SJCRH30 (cell line): ENCODE results near the gene ANKRD61. TPM values are rescaled to one million over a fixed set of nuclear protein-coding genes. Genes with fewer than 3 reads are reported as not detected.
"Not testable (repeated sequence)": the region's sequence is repeated elsewhere in the genome, so short reads cannot be mapped to it uniquely, and the experiment has no call there.

Experiments
- DNase-seq, 2 experiments: peaks; one replicate each; pipeline ENCODE4 v3.0.0-alpha.2; 2015 to 2020
- H3K27ac ChIP-seq: fragments of 250-450 bp; sonication (Bioruptor Pico); 2 replicates; pipeline ENCODE4 v1.5.1; 2020; ENCODE audit warnings: mild to moderate bottlenecking, moderate library complexity
- H3K27me3 ChIP-seq: fragments of 250-450 bp; sonication (Bioruptor Pico); 2 replicates; pipeline ENCODE4 v1.5.1; 2020; ENCODE audit warnings: mild to moderate bottlenecking, moderate library complexity
- H3K36me3 ChIP-seq: fragments of 250-450 bp; sonication (Bioruptor Pico); 2 replicates; pipeline ENCODE4 v1.5.1; 2020; ENCODE audit warnings: mild to moderate bottlenecking, moderate library complexity
- H3K4me1 ChIP-seq: fragments of 250-450 bp; sonication (Bioruptor Pico); 2 replicates; pipeline ENCODE4 v1.5.1; 2020; ENCODE audit warnings: mild to moderate bottlenecking, moderate library complexity
- H3K4me3 ChIP-seq: fragments of 250-450 bp; sonication (Bioruptor Pico); 2 replicates; pipeline ENCODE4 v1.5.1; 2020; ENCODE audit warnings: mild to moderate bottlenecking, moderate library complexity
- H3K9me3 ChIP-seq: fragments of 250-450 bp; sonication (Bioruptor Pico); replicated peaks from 2 replicates; pipeline ENCODE4 v1.5.1; 2020; ENCODE audit warnings: mild to moderate bottlenecking, moderate library complexity
- total RNA-seq: library from RNA; depleted of rRNA; stranded (reverse); fragments of >200 nt; shearing (Covaris generic); gene quantifications from 2 replicates; pipeline ENCODE4 v1.2.3, GENCODE V29; 2014; rRNA removed

ANKRD61 gene
- total RNA-seq, 1 experiment from 2014 or later, result 0.63 TPM

GRCh38 chr7:6059941-6060340 is 28.8 kb downstream of the ANKRD61 start:
- H3K4me1 ChIP-seq, H3K27ac ChIP-seq, H3K9me3 ChIP-seq, DNase-seq, H3K36me3 ChIP-seq, H3K27me3 ChIP-seq, H3K4me3 ChIP-seq: not testable (repeated sequence)

GRCh38 chr7:6071406-6071805 is 40.2 kb downstream of the ANKRD61 start:
- H3K9me3 ChIP-seq, result no peaks in the 10 kb centered on the region
- no peak for DNase-seq
- H3K27ac ChIP-seq, result no peak overlapping the region
- no peaks in the 10 kb centered on the region for H3K36me3 ChIP-seq
- no peak overlapping the region for H3K4me3 ChIP-seq
- no peaks in the 10 kb centered on the region for H3K27me3 ChIP-seq
- H3K4me1 ChIP-seq, result no peaks in the 10 kb centered on the region

GRCh38 chr7:6074612-6075380 is 43.6 kb downstream of the ANKRD61 start:
- H3K4me3 ChIP-seq, result no peak overlapping the region
- H3K27ac ChIP-seq, result no peak overlapping the region
- H3K9me3 ChIP-seq, result no peaks in the 10 kb centered on the region
- H3K27me3 ChIP-seq, result no peaks in the 10 kb centered on the region
- no peaks in the 10 kb centered on the region for H3K36me3 ChIP-seq
- no peak for DNase-seq
- peaks cover 4% of the 10 kb centered on the region for H3K4me1 ChIP-seq

GRCh38 chr7:6078548-6078947 is 47.4 kb downstream of the ANKRD61 start:
- no peak overlapping the region for H3K27ac ChIP-seq
- H3K27me3 ChIP-seq, result no peaks in the 10 kb centered on the region
- no peak for DNase-seq
- H3K4me3 ChIP-seq, result no peak overlapping the region
- peaks cover 4% of the 10 kb centered on the region for H3K4me1 ChIP-seq
- H3K36me3 ChIP-seq, result no peaks in the 10 kb centered on the region
- H3K9me3 ChIP-seq, result no peaks in the 10 kb centered on the region

GRCh38 chr7:6083047-6083446 is 51.9 kb downstream of the ANKRD61 start:
- H3K27me3 ChIP-seq, H3K27ac ChIP-seq, H3K9me3 ChIP-seq, H3K4me1 ChIP-seq, DNase-seq, H3K36me3 ChIP-seq, H3K4me3 ChIP-seq: not testable (repeated sequence)

Other genes starting within 250 kb of the ANKRD61 start
- 44.3 and 47.4 TPM in 2 replicates for gene RNF216, start 249.7 kb upstream of the ANKRD61 start, total RNA-seq
- gene OCM, start 150.6 kb upstream of the ANKRD61 start, total RNA-seq, result not detected in 2 replicates
- 68.5 and 73.6 TPM in 2 replicates for gene CCZ1, start 132.6 kb upstream of the ANKRD61 start, total RNA-seq
- 0.18 TPM in 1 of 2 replicates, not detected in the other for gene RSPH10B, start 60.7 kb upstream of the ANKRD61 start, total RNA-seq
- gene PMS2, start 22.3 kb upstream of the ANKRD61 start, total RNA-seq, result 15.4 and 18.4 TPM in 2 replicates
- gene AIMP2, start 22.1 kb upstream of the ANKRD61 start, total RNA-seq, result 67.5 and 72.6 TPM in 2 replicates
- gene EIF2AK1, start 27.8 kb downstream of the ANKRD61 start, total RNA-seq, result 75.3 and 75.5 TPM in 2 replicates
- gene USP42, start 73.6 kb downstream of the ANKRD61 start, total RNA-seq, result 11.9 and 14.9 TPM in 2 replicates
- gene CYTH3, start 241.2 kb downstream of the ANKRD61 start, total RNA-seq, result 17.2 and 19.2 TPM in 2 replicates